Uterus (tissue), 2 donors: ENCODE data around the gene NSG1.

ENCODE experiments used
- CTCF ChIP-seq, 4 experiments: fragments of 200-600 bp in 2 of 4; fragments of 450-650 bp in 2 of 4; sonication (generic) in 2 of 4; IDR thresholded peaks; one replicate each; pipeline ENCODE4 v1.5.1; 2016 to 2019; ENCODE audit warnings: antibody characterized with exemption in 4 of 4, mild to moderate bottlenecking in 2 of 4, moderate library complexity in 1 of 4
- POLR2A ChIP-seq, 2 donors: fragments of 450-650 bp; IDR thresholded peaks; one replicate each; pipeline ENCODE4 v1.6.1; 2016; ENCODE audit warnings: antibody characterized with exemption in 2 of 2, mild to moderate bottlenecking in 1 of 2, moderate library complexity in 1 of 2

GRCh38 chr4:4437798-4438470 is 51.0 kb downstream of the NSG1 start:
- TF ChIP-seq POLR2A (IDR thresholded peaks at IDR 0.05) = no peak
- TF ChIP-seq CTCF (IDR thresholded peaks at IDR 0.05) = no peak
